ENCODE results near the gene RAB31. TPM values are rescaled to one million over a fixed set of nuclear protein-coding genes. Genes with fewer than 3 reads are reported as not detected.

The RAB31 gene
- total and polyA plus RNA-seq, 2 experiments from 2014 or later, result 8.7 to 27.7 TPM

DNA sequence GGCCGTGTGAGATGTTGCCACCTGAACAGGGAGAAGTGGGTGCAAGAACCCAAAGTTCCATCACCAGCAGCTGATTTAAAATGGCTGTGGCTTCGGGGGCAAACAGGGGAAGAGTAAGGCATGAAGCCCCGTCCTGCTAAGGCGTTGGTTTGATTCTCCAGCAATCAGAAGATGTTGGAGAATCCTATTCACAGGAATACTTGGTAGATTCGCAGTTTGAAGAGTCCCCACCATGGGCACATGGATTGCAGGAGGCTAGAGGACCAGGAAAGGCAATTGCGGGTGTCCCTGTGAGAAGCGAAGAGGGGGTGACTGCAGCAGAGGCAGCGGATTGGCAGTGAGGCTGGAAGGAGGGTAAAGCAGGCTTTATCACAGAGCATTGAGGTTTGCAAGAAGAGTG lies 131.1 kb downstream of the RAB31 start:
- Histone ChIP-seq H3K27me3 (peaks cover 8% of the 10 kb centered on the region), H3K9me3 (ENCODE audit: low read depth) (no peaks in the 10 kb centered on the region), H3K4me3 (no peak overlapping the region), H3K27ac (no peak overlapping the region), H3K36me3 (no peaks in the 10 kb centered on the region), H3K4me1 (ENCODE audit: low read depth) (peaks cover 11% of the 10 kb centered on the region)
- TF ChIP-seq, protein P1, sequence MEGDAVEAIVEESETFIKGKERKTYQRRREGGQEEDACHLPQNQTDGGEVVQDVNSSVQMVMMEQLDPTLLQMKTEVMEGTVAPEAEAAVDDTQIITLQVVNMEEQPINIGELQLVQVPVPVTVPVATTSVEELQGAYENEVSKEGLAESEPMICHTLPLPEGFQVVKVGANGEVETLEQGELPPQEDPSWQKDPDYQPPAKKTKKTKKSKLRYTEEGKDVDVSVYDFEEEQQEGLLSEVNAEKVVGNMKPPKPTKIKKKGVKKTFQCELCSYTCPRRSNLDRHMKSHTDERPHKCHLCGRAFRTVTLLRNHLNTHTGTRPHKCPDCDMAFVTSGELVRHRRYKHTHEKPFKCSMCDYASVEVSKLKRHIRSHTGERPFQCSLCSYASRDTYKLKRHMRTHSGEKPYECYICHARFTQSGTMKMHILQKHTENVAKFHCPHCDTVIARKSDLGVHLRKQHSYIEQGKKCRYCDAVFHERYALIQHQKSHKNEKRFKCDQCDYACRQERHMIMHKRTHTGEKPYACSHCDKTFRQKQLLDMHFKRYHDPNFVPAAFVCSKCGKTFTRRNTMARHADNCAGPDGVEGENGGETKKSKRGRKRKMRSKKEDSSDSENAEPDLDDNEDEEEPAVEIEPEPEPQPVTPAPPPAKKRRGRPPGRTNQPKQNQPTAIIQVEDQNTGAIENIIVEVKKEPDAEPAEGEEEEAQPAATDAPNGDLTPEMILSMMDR (IDR thresholded peaks at IDR 0.05; ENCODE audit: low read depth, low read length), result no peak
- DNase-seq (ENCODE audit: low read depth in 1 of 2, low spot score in 1 of 2), result no peak

DNA sequence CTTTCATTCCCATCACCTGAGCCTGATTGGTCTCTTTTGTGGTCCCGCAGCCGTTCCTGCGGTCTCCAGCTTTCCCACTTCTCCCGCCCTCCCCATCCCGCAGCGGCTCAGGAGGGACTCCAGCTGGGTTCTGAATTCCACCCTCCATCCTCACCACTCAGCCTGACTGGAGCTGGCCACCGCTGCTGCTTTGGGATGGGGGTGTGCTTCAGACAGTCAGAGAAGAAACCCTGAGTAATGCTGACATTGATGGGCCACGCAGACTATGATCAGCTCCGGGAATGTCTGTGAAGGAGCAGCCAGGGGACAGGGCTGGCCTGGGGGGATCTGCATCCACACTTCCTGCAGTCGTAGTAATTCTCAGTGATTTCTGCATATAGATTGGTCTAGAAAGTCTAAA lies 131.8 kb downstream of the RAB31 start:
- TF ChIP-seq, protein P1 (IDR thresholded peaks at IDR 0.05; ENCODE audit: low read depth, low read length), result no peak
- H3K27ac ChIP-seq, result no peak overlapping the region
- no peak for DNase-seq (ENCODE audit: low read depth in 1 of 2, low spot score in 1 of 2)

DNA sequence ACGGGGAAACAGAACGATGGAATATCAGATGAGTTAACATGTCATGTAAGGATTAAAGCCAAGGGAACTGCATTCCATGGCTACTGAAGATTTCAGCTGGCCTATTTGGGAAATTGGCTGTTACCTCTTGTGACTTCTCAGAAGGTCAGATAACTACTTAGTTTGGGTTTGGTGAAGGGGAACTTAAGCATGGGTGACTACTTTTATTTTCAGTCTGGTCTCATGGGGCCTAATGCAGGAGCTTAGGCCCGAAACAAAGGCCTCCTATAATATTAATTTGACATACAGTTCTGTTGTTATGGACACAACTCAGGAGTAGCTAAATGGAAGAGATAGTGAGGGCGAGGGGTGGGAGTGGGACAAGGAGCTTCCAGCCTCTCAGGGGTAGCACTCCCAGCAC lies 133.7 kb downstream of the RAB31 start:
- no peak for DNase-seq (ENCODE audit: low read depth in 1 of 2, low spot score in 1 of 2)
- no peak overlapping the region for H3K27ac ChIP-seq
- H3K36me3 ChIP-seq, result no peaks in the 10 kb centered on the region
- H3K9me3 ChIP-seq (ENCODE audit: low read depth), result no peaks in the 10 kb centered on the region
- H3K4me3 ChIP-seq, result no peak overlapping the region
- H3K4me1 ChIP-seq (ENCODE audit: low read depth), result no peaks in the 10 kb centered on the region
- peaks cover 8% of the 10 kb centered on the region for H3K27me3 ChIP-seq
- TF ChIP-seq, protein P1 (IDR thresholded peaks at IDR 0.05; ENCODE audit: low read depth, low read length), result no peak

More for the DNA sequence above, 131.8 kb downstream of the RAB31 start:
- H3K9me3 ChIP-seq (ENCODE audit: low read depth), result no peaks in the 10 kb centered on the region
- no peaks in the 10 kb centered on the region for H3K36me3 ChIP-seq
- peaks cover 11% of the 10 kb centered on the region for H3K4me1 ChIP-seq (ENCODE audit: low read depth)
- H3K4me3 ChIP-seq, result no peak overlapping the region
- H3K27me3 ChIP-seq, result peaks cover 8% of the 10 kb centered on the region

DNA sequence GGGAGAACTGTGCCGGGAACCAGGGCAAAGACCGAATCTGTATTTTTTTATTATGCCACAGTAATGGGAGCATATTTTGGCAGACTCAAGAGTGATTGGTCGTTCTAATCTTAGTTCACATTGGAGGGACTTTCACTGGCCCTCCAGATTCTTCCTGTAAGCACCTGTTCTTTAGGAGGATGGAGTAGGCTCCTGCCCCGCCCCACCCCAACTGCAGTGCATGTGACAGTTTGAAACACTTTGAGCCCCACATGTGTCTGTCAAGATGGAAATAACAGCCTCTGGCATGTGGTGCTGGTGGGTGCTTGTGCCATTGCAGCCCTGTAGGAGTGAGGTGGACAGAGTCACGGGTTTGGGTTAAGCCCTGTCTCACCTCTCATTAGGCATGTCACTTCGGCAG lies 134.3 kb downstream of the RAB31 start:
- Histone ChIP-seq H3K4me3 (no peak overlapping the region), H3K4me1 (ENCODE audit: low read depth) (no peaks in the 10 kb centered on the region), H3K9me3 (ENCODE audit: low read depth) (no peaks in the 10 kb centered on the region), H3K27ac (no peak overlapping the region), H3K36me3 (no peaks in the 10 kb centered on the region), H3K27me3 (peaks cover 13% of the 10 kb centered on the region)
- no peak for DNase-seq (ENCODE audit: low read depth in 1 of 2, low spot score in 1 of 2)
- TF ChIP-seq, protein P1 (IDR thresholded peaks at IDR 0.05; ENCODE audit: low read depth, low read length), result no peak

DNA sequence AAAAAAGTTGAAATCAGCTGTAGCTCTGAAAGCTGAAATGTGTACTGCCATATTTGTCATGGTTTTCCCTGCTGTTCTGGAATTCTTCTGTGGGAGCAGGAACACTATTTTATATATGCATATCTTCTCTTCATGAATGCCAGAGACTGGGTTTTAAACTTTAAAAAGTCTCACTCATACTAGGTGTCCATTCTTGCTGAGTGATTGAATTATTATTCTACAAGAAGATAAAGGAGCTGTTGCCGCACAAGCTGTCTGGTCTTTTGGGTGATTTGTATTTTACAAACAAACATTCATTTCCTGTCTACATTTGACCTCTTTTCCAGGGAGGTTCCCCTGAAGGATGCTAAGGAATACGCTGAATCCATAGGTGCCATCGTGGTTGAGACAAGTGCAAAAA lies 137.2 kb downstream of the RAB31 start:
- TF ChIP-seq, protein P1 (IDR thresholded peaks at IDR 0.05; ENCODE audit: low read depth, low read length), result no peak

More for the DNA sequence above, 137.2 kb downstream of the RAB31 start:
- Histone ChIP-seq H3K27ac (no peak overlapping the region), H3K36me3 (no peaks in the 10 kb centered on the region), H3K9me3 (ENCODE audit: low read depth) (no peaks in the 10 kb centered on the region), H3K4me3 (no peak overlapping the region), H3K27me3 (peaks cover 5% of the 10 kb centered on the region), H3K4me1 (ENCODE audit: low read depth) (peaks cover 5% of the 10 kb centered on the region)
- DNase-seq (ENCODE audit: low read depth in 1 of 2, low spot score in 1 of 2), result no peak
